ENCODE results near the gene NUPR1. TPM values are rescaled to one million over a fixed set of nuclear protein-coding genes. Genes with fewer than 3 reads are reported as not detected.
"Not testable (repeated sequence)": the region's sequence is repeated elsewhere in the genome, so short reads cannot be mapped to it uniquely, and the experiment has no call there.

NUPR1 gene
- total RNA-seq, 4 donors from 2014 or later = 20.2 to 56.4 (median 40.1) TPM

DNA sequence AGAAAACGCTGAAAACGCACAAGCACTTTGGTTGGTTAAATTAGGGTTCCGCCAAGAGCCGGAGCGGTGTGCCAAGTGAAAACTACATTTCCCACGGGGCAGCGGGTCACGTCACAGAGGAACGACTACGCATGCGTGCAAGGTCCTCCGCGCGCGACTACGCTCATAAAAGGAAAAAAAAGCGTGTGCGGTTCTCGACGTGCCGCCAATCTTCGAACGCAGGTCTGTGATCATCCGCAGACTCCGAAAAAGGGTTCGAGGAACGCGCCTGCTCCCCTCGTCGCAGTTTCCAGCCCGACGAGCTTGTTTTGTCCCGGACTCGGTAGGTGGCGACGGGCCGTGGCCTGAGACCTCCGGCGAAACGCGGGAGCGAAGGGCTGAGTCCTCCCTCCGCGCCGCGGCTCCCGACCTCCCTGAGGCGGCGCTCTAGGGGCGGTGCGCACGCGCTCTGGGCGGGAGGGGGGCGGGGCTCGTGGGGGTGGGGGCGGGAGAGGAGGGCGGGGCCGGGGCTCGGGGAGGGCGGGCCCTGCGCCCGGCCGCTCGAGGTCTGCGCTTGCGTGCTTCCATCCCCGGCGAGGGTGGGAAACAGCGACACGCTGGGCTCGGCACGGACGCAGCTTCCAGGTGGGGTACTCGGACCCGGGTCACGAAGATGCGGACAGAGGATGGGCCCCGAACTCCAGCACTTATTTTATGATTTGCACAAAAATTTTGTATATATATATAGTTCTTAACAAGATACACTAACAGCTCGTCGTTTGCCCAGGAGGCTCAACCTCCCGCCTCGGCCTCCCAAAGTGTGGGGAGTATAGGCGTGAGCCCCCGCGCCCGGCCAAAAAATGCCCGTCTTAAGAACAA is 15.2 kb upstream of the NUPR1 start, which contains the start of gene SGF29:
Gene SGF29, plus strand, starts transcription at position 145 of the 858 bp plus-strand sequence. CDS start 27,150 bp downstream, outside the sequence.
- ATAC-seq (ENCODE audit: low FRiP score) = peak; percentile 95
- TF ChIP-seq, protein P1, sequence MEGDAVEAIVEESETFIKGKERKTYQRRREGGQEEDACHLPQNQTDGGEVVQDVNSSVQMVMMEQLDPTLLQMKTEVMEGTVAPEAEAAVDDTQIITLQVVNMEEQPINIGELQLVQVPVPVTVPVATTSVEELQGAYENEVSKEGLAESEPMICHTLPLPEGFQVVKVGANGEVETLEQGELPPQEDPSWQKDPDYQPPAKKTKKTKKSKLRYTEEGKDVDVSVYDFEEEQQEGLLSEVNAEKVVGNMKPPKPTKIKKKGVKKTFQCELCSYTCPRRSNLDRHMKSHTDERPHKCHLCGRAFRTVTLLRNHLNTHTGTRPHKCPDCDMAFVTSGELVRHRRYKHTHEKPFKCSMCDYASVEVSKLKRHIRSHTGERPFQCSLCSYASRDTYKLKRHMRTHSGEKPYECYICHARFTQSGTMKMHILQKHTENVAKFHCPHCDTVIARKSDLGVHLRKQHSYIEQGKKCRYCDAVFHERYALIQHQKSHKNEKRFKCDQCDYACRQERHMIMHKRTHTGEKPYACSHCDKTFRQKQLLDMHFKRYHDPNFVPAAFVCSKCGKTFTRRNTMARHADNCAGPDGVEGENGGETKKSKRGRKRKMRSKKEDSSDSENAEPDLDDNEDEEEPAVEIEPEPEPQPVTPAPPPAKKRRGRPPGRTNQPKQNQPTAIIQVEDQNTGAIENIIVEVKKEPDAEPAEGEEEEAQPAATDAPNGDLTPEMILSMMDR (IDR thresholded peaks at IDR 0.05) = no peak
- DNase-seq (ENCODE audit: low spot score) = peak; percentile 74

DNA sequence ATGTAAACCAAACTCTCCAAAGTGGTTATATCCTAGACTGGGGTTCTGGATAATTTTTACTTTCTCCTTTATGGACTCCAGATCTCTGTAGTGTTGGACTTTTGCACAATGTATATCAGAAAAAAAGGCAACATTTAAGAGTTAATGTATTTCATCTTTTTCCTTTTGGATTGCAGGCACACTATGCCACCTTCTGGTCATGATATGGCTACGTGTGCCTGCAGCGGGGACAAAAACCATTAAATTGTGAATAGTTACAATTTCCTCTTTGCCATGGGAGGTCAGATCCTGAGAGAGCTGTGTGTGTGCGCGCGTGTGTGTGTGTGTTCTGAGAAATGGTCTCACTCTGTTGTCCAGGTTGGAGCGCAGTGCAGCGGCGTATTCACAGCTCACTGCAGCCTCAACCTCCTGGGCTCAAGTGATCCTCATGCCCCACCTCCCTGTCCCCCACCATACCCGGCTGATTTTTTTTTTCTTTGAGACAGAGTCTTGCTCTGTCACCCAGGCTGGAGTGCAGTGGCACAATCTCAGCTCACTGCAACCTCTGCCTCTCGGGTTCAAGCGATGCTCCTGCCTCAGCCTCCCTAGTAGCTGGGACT is 10.6 kb upstream of the NUPR1 start:
- no peak for DNase-seq (ENCODE audit: low spot score)
- ATAC-seq (ENCODE audit: low FRiP score) = no peak
- TF ChIP-seq, protein P1 (IDR thresholded peaks at IDR 0.05) = no peak

DNA sequence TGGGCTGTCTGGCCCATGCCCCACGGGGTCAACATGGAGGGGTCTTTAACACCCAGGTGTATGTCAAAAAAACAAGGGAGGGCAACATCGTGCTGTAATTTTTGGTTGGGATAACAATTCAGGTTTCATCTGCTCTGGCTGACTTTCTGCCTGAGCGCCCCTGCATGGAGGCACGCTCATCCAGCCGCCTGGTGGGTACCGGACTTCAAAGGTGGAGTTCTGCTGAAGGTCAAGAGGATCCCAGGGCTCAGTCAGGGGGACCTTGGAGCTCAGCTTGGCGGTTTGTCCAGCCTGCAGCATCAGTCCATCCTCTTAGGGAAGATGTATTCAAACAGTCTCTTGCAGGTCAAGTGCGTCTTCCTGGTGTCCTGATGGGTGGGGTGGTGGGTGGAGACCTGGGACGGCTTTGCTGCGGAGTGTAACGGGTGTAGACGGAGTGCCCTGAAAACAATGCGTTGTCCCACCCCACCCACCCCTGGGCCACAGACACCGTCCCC is 9.6 kb upstream of the NUPR1 start:
- TF ChIP-seq, protein P1 (IDR thresholded peaks at IDR 0.05) = no peak
- DNase-seq (ENCODE audit: low spot score) = no peak
- ATAC-seq (ENCODE audit: low FRiP score) = no peak

DNA sequence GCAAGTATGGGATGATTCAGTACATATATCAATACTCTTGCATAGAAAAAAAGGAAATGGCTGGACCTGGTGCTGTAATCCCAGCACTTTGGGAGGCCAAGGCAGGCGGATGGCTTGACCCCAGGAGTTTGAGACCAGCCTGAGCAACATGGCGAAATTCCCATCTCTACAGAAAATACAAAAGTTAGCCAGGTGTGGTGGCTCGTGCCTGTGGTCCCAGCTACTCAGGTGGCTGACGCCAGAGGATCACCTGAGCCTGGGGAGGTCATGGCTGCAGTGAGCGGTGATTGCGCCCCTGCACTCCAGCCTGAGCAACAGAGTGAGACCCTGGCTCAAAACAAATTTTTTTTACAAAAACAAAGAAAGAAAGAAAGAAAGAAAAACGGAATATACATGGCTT is 7.9 kb upstream of the NUPR1 start:
- no peak for ATAC-seq (ENCODE audit: low FRiP score)
- DNase-seq (ENCODE audit: low spot score) = no peak
- TF ChIP-seq, protein P1 (IDR thresholded peaks at IDR 0.05) = no peak

GRCh38 chr16:28545964-28546363 is 7.2 kb upstream of the NUPR1 start:
- ATAC-seq (ENCODE audit: low FRiP score) = not testable (repeated sequence)

DNA sequence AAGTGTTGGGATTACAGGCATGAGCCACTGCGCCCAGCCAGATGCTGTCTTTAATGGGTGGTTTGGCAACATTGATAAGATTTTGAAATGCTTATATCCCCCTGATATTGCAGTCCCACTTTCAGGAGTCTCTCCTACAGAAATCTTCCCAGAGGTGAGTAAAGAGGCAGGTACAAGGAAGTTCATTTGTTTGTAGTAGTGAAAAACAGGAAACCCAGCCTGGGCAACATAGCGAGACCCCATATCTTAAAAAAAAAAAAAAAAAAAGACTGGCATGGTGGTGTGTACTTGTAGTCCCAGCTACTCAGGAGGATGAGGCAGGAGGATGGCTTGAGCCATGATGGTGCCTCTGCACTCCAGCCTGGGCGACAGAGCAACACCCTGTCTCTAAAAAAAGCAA is 6.2 kb upstream of the NUPR1 start:
- no peak for DNase-seq (ENCODE audit: low spot score)
- TF ChIP-seq, protein P1 (IDR thresholded peaks at IDR 0.05) = no peak
- ATAC-seq (ENCODE audit: low FRiP score) = no peak

More at GRCh38 chr16:28545964-28546363, 7.2 kb upstream of the NUPR1 start:
- DNase-seq (ENCODE audit: low spot score) = not testable (repeated sequence)

GRCh38 chr16:28543072-28543471 is 4.3 kb upstream of the NUPR1 start:
- ATAC-seq (ENCODE audit: low FRiP score) = no peak
- TF ChIP-seq, protein P1 (IDR thresholded peaks at IDR 0.05) = no peak
- DNase-seq (ENCODE audit: low spot score) = no peak

Measured in omental fat pad (tissue), 4 donors.